Liver (tissue), 9 donors: ENCODE measurements around the gene MYO16. TPM values are rescaled to one million over a fixed set of nuclear protein-coding genes. Genes with fewer than 3 reads are reported as not detected.

Experiments
- DNase-seq: peaks from one replicate; pipeline ENCODE4 v3.0.0-alpha.2; 2017; ENCODE audit warnings: low spot score
- H3K27ac ChIP-seq, 2 donors: one replicate each; pipeline ENCODE4 v1.7.0; 2013; ENCODE audit warnings: inconsistent platforms in 2 of 2, low read length in 2 of 2, control low read depth in 1 of 2, low read depth in 1 of 2, mild to moderate bottlenecking in 1 of 2
- H3K27me3 ChIP-seq, 4 donors: one replicate each; pipeline versions ENCODE4 v1.6.1 to v1.7.0; 2013; ENCODE audit warnings: low read length in 3 of 4, inconsistent platforms in 1 of 4, mild to moderate bottlenecking in 1 of 4, moderate library complexity in 1 of 4; ENCODE audit not compliant: control insufficient read depth in 4 of 4, insufficient read depth in 4 of 4
- H3K36me3 ChIP-seq, 4 donors: one replicate each; pipeline versions ENCODE4 v1.6.1 to v1.7.0; 2013; ENCODE audit warnings: low read length in 3 of 4, mild to moderate bottlenecking in 3 of 4, low read depth in 1 of 4, moderate library complexity in 1 of 4; ENCODE audit not compliant: control insufficient read depth in 4 of 4, insufficient read depth in 3 of 4
- H3K4me1 ChIP-seq, 4 donors: one replicate each; pipeline versions ENCODE4 v1.6.1 to v1.7.0; 2013; ENCODE audit warnings: low read length in 3 of 4, mild to moderate bottlenecking in 3 of 4, moderate library complexity in 1 of 4; ENCODE audit not compliant: control insufficient read depth in 4 of 4, insufficient read depth in 4 of 4
- H3K4me3 ChIP-seq, 3 donors: one replicate each; pipeline versions ENCODE4 v1.6.1 to v1.7.0; 2013; ENCODE audit warnings: low read length in 3 of 3, control low read depth in 1 of 3, low read depth in 1 of 3, mild to moderate bottlenecking in 1 of 3
- H3K9ac ChIP-seq, 2 donors: one replicate each; pipeline ENCODE4 v1.7.0; 2013; ENCODE audit warnings: low read length in 2 of 2, mild to moderate bottlenecking in 2 of 2, moderate library complexity in 2 of 2, control low read depth in 1 of 2, low read depth in 1 of 2
- H3K9me3 ChIP-seq, 4 donors: one replicate each; pipeline versions ENCODE4 v1.6.1 to v1.7.0; 2013; ENCODE audit warnings: low read length in 3 of 4; ENCODE audit not compliant: control insufficient read depth in 4 of 4
- ATF3 ChIP-seq: IDR thresholded peaks from 2 replicates; pipeline ENCODE4 v1.6.1; 2016; ENCODE audit warnings: antibody characterized with exemption
- CTCF ChIP-seq: fragments of 150-350 bp; IDR thresholded peaks from 2 replicates; pipeline ENCODE4 v1.5.1; 2017; ENCODE audit warnings: improper control_type of control experiment, low read depth, low read length; ENCODE audit not compliant: missing input control
- EGR1 ChIP-seq, 2 donors: IDR thresholded peaks; 2 replicates each; pipeline ENCODE4 v1.6.1; 2016 to 2018; ENCODE audit warnings: antibody characterized with exemption in 2 of 2, low read depth in 2 of 2
- FOXA1 ChIP-seq: IDR thresholded peaks from 2 replicates; pipeline ENCODE4 v1.6.1; 2016; ENCODE audit warnings: antibody characterized with exemption
- FOXA2 ChIP-seq: IDR thresholded peaks from 2 replicates; pipeline ENCODE4 v1.6.1; 2016; ENCODE audit warnings: antibody characterized with exemption
- GABPA ChIP-seq, 2 donors: IDR thresholded peaks in 1 of 2; conservative IDR thresholded peaks in 1 of 2; 2 replicates each; pipeline ENCODE4 v1.6.1; 2016; ENCODE audit warnings: antibody characterized with exemption in 2 of 2, mild to moderate bottlenecking in 1 of 2, moderate library complexity in 1 of 2
- HNF4A ChIP-seq, 2 donors: conservative IDR thresholded peaks; 2 replicates each; pipeline ENCODE4 v1.6.1; 2016; ENCODE audit warnings: antibody characterized with exemption in 2 of 2, mild to moderate bottlenecking in 2 of 2
- HNF4G ChIP-seq: IDR thresholded peaks from 2 replicates; pipeline ENCODE4 v1.6.1; 2016; ENCODE audit warnings: antibody characterized with exemption
- JUND ChIP-seq, 2 donors: IDR thresholded peaks; 2 replicates each; pipeline ENCODE4 v1.6.1; 2016; ENCODE audit warnings: antibody characterized with exemption in 2 of 2
- MAX ChIP-seq: IDR thresholded peaks from 2 replicates; pipeline ENCODE4 v1.6.1; 2016; ENCODE audit warnings: antibody characterized with exemption
- NR2F2 ChIP-seq: IDR thresholded peaks from 2 replicates; pipeline ENCODE4 v1.6.1; 2016; ENCODE audit warnings: antibody characterized with exemption
- RAD21 ChIP-seq, 2 donors: IDR thresholded peaks; 2 replicates each; pipeline ENCODE4 v1.6.1; 2016; ENCODE audit warnings: antibody characterized with exemption in 2 of 2, mild to moderate bottlenecking in 2 of 2
- RXRA ChIP-seq, 2 donors: IDR thresholded peaks; 2 replicates each; pipeline ENCODE4 v1.6.1; 2017 to 2018; ENCODE audit warnings: antibody characterized with exemption in 2 of 2, mild to moderate bottlenecking in 1 of 2
- SP1 ChIP-seq: IDR thresholded peaks from 2 replicates; pipeline ENCODE4 v1.6.1; 2018; ENCODE audit warnings: antibody characterized with exemption, mild to moderate bottlenecking
- TAF1 ChIP-seq: conservative IDR thresholded peaks from 2 replicates; pipeline ENCODE4 v1.6.1; 2016; ENCODE audit warnings: antibody characterized with exemption, mild to moderate bottlenecking
- WGBS: extraction: QIAGEN DNeasy Blood & Tissue Kit; methylation state at CpG from one replicate; pipeline ENCODE4 v1.1.7; 2013; 5-methylcytosine and 5-hydroxymethylcytosine counted together
- polyA plus RNA-seq, 2 donors: library from polyadenylated mRNA; stranded (reverse) in 1 of 2; unstranded in 1 of 2; fragments of 200-250 nt in 1 of 2; fragments of >200 nt in 1 of 2; fragmentation: Nextera tagmentation in 1 of 2; extraction: Ambion mirVana in 1 of 2; gene quantifications; one replicate each; pipeline versions ENCODE4 v1.2.1 to v1.2.3, GENCODE V29; 2013 to 2015
- total RNA-seq, 2 donors: library from RNA; depleted of rRNA; stranded (reverse); fragments of >200 nt; gene quantifications; one replicate each; pipeline ENCODE4 v1.2.3, GENCODE V29; 2014
- TF ChIP-seq, protein P1 (sequence below): IDR thresholded peaks from 2 replicates; pipeline ENCODE4 v1.6.1; 2016; ENCODE audit warnings: antibody characterized with exemption
- TF ChIP-seq, protein P2 (sequence below): IDR thresholded peaks from 2 replicates; pipeline ENCODE4 v1.6.1; 2016; ENCODE audit warnings: antibody characterized with exemption, mild to moderate bottlenecking
- donor health status: healthy.
- donor health status: healthy.
- donor health status: healthy.
- donor health status: healthy.
- donor health status: healthy.

Gene MYO16
- total and polyA plus RNA-seq, 4 donors = 0.37 to 1.1 (median 0.68) TPM

DNA sequence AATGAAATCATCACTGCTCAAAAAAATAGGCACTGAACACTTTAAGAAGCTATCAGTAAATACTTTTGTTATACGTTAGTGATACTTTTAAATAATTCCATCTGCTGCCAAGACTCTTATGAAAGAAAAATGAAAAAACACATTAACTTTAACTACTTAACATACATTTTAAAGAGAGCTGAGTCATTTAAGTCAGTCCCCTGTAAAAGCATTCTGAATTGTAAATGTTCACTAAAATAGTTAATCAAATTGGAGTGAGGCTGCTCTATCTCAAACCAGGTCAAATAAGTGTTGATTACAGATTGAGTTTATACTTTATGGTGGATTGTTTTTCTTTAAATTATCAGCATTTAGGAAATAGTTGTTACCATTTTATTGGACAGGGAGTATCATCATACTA is 274.2 kb downstream of the MYO16 start:
- Histone ChIP-seq H3K36me3 (no peaks in the 10 kb centered on the region), H3K4me1 (no peaks in the 10 kb centered on the region), H3K27me3 (no peaks in the 10 kb centered on the region), H3K4me3 (no peak overlapping the region), H3K9me3 (no peaks in the 10 kb centered on the region), H3K27ac (no peak overlapping the region), H3K9ac (no peak overlapping the region)
- no peak for DNase-seq
- TF ChIP-seq FOXA2 (no peak), JUND (IDR thresholded peaks at IDR 0.05) (no peak), RXRA (IDR thresholded peaks at IDR 0.05) (no peak), EGR1 (IDR thresholded peaks at IDR 0.05; ENCODE audit: low read depth in 2 of 2) (no peak), GABPA (IDR thresholded peaks at IDR 0.05 in 1 of 2, conservative IDR thresholded peaks at IDR 0.05 in 1 of 2) (no peak), HNF4A (conservative IDR thresholded peaks at IDR 0.05) (no peak), CTCF (no peak), TAF1 (no peak)
- TF ChIP-seq, protein P1, sequence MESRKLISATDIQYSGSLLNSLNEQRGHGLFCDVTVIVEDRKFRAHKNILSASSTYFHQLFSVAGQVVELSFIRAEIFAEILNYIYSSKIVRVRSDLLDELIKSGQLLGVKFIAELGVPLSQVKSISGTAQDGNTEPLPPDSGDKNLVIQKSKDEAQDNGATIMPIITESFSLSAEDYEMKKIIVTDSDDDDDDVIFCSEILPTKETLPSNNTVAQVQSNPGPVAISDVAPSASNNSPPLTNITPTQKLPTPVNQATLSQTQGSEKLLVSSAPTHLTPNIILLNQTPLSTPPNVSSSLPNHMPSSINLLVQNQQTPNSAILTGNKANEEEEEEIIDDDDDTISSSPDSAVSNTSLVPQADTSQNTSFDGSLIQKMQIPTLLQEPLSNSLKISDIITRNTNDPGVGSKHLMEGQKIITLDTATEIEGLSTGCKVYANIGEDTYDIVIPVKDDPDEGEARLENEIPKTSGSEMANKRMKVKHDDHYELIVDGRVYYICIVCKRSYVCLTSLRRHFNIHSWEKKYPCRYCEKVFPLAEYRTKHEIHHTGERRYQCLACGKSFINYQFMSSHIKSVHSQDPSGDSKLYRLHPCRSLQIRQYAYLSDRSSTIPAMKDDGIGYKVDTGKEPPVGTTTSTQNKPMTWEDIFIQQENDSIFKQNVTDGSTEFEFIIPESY = no peak
- TF ChIP-seq, protein P2, sequence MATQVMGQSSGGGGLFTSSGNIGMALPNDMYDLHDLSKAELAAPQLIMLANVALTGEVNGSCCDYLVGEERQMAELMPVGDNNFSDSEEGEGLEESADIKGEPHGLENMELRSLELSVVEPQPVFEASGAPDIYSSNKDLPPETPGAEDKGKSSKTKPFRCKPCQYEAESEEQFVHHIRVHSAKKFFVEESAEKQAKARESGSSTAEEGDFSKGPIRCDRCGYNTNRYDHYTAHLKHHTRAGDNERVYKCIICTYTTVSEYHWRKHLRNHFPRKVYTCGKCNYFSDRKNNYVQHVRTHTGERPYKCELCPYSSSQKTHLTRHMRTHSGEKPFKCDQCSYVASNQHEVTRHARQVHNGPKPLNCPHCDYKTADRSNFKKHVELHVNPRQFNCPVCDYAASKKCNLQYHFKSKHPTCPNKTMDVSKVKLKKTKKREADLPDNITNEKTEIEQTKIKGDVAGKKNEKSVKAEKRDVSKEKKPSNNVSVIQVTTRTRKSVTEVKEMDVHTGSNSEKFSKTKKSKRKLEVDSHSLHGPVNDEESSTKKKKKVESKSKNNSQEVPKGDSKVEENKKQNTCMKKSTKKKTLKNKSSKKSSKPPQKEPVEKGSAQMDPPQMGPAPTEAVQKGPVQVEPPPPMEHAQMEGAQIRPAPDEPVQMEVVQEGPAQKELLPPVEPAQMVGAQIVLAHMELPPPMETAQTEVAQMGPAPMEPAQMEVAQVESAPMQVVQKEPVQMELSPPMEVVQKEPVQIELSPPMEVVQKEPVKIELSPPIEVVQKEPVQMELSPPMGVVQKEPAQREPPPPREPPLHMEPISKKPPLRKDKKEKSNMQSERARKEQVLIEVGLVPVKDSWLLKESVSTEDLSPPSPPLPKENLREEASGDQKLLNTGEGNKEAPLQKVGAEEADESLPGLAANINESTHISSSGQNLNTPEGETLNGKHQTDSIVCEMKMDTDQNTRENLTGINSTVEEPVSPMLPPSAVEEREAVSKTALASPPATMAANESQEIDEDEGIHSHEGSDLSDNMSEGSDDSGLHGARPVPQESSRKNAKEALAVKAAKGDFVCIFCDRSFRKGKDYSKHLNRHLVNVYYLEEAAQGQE = no peak
- WGBS = 75% methylated on average over 1 of the region's 1 CpG

DNA sequence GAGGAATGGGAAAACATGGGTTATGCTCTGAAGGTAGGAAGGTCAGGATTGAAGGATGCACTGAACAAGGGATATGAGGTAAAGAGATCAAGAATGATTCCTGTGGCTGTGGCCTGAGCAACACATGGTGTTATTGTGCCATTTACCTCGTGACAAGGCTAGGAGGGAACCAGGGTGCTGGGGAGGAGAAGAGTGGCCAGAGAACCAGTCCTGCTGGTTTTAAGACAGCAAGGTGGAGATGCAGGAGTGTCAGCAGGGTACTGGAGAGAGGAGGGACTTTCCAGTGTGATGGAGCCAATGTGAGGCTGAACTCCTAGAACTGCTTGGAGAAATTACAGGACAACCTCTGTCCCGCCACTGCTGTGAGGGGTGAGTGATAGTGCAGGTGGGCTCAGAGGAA is 282.4 kb downstream of the MYO16 start:
- Histone ChIP-seq H3K9me3 (no peaks in the 10 kb centered on the region), H3K9ac (no peak overlapping the region), H3K27me3 (no peaks in the 10 kb centered on the region), H3K27ac (no peak overlapping the region), H3K4me1 (peaks cover 0 to 7% (median 2%) of the 10 kb centered on the region in 4 donors), H3K36me3 (no peaks in the 10 kb centered on the region), H3K4me3 (no peak overlapping the region)
- TF ChIP-seq SP1 = no peak
- no peak for TF ChIP-seq MAX
- no peak for TF ChIP-seq JUND (IDR thresholded peaks at IDR 0.05)
- TF ChIP-seq HNF4A (conservative IDR thresholded peaks at IDR 0.05) = no peak
- TF ChIP-seq RXRA (IDR thresholded peaks at IDR 0.05) = no peak
- no peak for TF ChIP-seq NR2F2
- no peak for TF ChIP-seq FOXA2
- no peak for TF ChIP-seq CTCF
- no peak for TF ChIP-seq FOXA1
- TF ChIP-seq, protein P1 = no peak
- TF ChIP-seq EGR1 (IDR thresholded peaks at IDR 0.05; ENCODE audit: low read depth in 2 of 2) = no peak
- TF ChIP-seq RAD21 (IDR thresholded peaks at IDR 0.05) = no peak
- no peak for TF ChIP-seq TAF1
- no peak for TF ChIP-seq GABPA (IDR thresholded peaks at IDR 0.05 in 1 of 2, conservative IDR thresholded peaks at IDR 0.05 in 1 of 2)
- TF ChIP-seq ATF3 = no peak
- TF ChIP-seq HNF4G = no peak
- no peak for DNase-seq
- 83% methylated on average over 2 of the region's 2 CpGs for WGBS
